ENCODE results near the gene USF2. TPM values are rescaled to one million over a fixed set of nuclear protein-coding genes. Genes with fewer than 3 reads are reported as not detected.

USF2 gene
- total RNA-seq, 1 experiment from 2014 or later: 123 TPM

GRCh38 chr19:35270381-35270811, 1.6 kb downstream of the USF2 start:
- Histone ChIP-seq H3K27ac (ENCODE audit: insufficient read length, low read depth, low read length) (no peak overlapping the region), H2BK20ac (ENCODE audit: low read depth, low read length, poor library complexity, severe bottlenecking) (no peak overlapping the region), H2BK120ac (ENCODE audit: low read depth, low read length, poor library complexity, severe bottlenecking) (no peak overlapping the region), H3K4me1 (ENCODE audit: insufficient read depth, low read length) (no peaks in the 10 kb centered on the region), H3K18ac (ENCODE audit: insufficient read length, low read depth, low read length) (no peak overlapping the region), H2AFZ (ENCODE audit: low read length) (no peak overlapping the region), H2BK15ac (ENCODE audit: low read depth, low read length) (no peak overlapping the region), H3K14ac (ENCODE audit: insufficient read depth, low read length) (no peak overlapping the region), H4K91ac (ENCODE audit: insufficient read length, low read depth, low read length) (no peak overlapping the region), H3K9me3 (ENCODE audit: control insufficient read depth, low read depth, low read length) (no peaks in the 10 kb centered on the region), H3K9ac (ENCODE audit: extremely low read depth, insufficient read length, low read length) (no peak overlapping the region), H2BK12ac (ENCODE audit: insufficient read length, low read depth, low read length) (no peak overlapping the region), H2AK5ac (ENCODE audit: insufficient read length, low read length) (no peak overlapping the region), H3K4ac (ENCODE audit: low read depth, low read length) (no peak overlapping the region), H3K23ac (ENCODE audit: insufficient read length, low read depth, low read length) (no peak overlapping the region), H3K23me2 (ENCODE audit: insufficient read length, low read depth, low read length, poor library complexity, severe bottlenecking) (peaks cover 5% of the 10 kb centered on the region), H3K79me2 (ENCODE audit: insufficient read depth, low read length) (no peaks in the 10 kb centered on the region), H3K4me2 (ENCODE audit: insufficient read depth, insufficient read length, low read length) (peak overlapping the region; percentile 5), H3T11ph (ENCODE audit: low read length) (no peak overlapping the region), H3K79me1 (ENCODE audit: insufficient read depth, low read depth, low read length, poor library complexity, severe bottlenecking) (no peaks in the 10 kb centered on the region), H3K56ac (ENCODE audit: insufficient read length, low read depth, low read length) (no peak overlapping the region), H4K5ac (ENCODE audit: insufficient read length, low read depth, low read length) (no peak overlapping the region), H4K8ac (replicated peaks; ENCODE audit: insufficient read length, low read depth, low read length) (no peak overlapping the region), H2BK5ac (ENCODE audit: insufficient read length, low read length) (no peak overlapping the region), H4K20me1 (ENCODE audit: control insufficient read depth, insufficient read depth, insufficient read length) (no peaks in the 10 kb centered on the region), H3K27me3 (ENCODE audit: insufficient read depth, low read length) (no peaks in the 10 kb centered on the region)
- H3K9me3 Mint-ChIP-seq: no peaks in the 10 kb centered on the region
- peaks cover 10 to 13% of the 10 kb centered on the region in 2 experiments for H3K4me1 Mint-ChIP-seq
- peaks cover 29 to 64% (median 63%) of the 10 kb centered on the region in 3 experiments for H3K36me3 Mint-ChIP-seq (ENCODE audit: insufficient read depth in 1 of 3, low read depth in 3 of 3)
- no peak for DNase-seq
- no peak overlapping the region for H3K27ac Mint-ChIP-seq
- no peaks in the 10 kb centered on the region for H3K27me3 Mint-ChIP-seq (ENCODE audit: low read depth)
- no CpG with 5 or more reads among the region's 16 CpGs for WGBS (ENCODE audit: extremely low coverage, insufficient read length, low lambda C conversion rate)
- TF ChIP-seq CTCF (conservative IDR thresholded peaks at IDR 0.05): no peak
- peak overlapping the region; percentile 60 to 79 for H3K4me3 Mint-ChIP-seq
